MM.1S (cell line): ENCODE results near the gene COBLL1.

ENCODE experiments used
- DNase-seq: peaks from one replicate; pipeline ENCODE4 v3.0.0-alpha.2; 2015
- H2AFZ ChIP-seq: fragments of 300-600 bp; sonication (generic); 2 replicates; pipeline ENCODE4 v1.6.0; 2016; ENCODE audit warnings: antibody characterized with exemption, low read length
- H3F3A ChIP-seq: fragments of 300-600 bp; sonication (generic); 2 replicates; pipeline ENCODE4 v1.6.1; 2016; ENCODE audit warnings: mild to moderate bottlenecking, antibody characterized with exemption, low read length, moderate library complexity, mixed read lengths; ENCODE audit not compliant: insufficient read depth
- H3K27ac ChIP-seq: fragments of 300-600 bp; sonication (generic); 2 replicates; pipeline ENCODE4 v1.5.1; 2016; ENCODE audit warnings: mild to moderate bottlenecking, low read length
- H3K27me3 ChIP-seq: fragments of 300-600 bp; sonication (generic); replicated peaks from 2 replicates; pipeline ENCODE4 v1.6.0; 2016; ENCODE audit warnings: low read length; ENCODE audit not compliant: insufficient read depth
- H3K36me3 ChIP-seq: fragments of 300-600 bp; sonication (generic); replicated peaks from 2 replicates; pipeline ENCODE4 v1.6.1; 2016; ENCODE audit warnings: mild to moderate bottlenecking, low read length, mixed read lengths; ENCODE audit not compliant: insufficient read depth
- H3K4me1 ChIP-seq: fragments of 300-600 bp; sonication (generic); 2 replicates; pipeline ENCODE4 v1.6.1; 2016; ENCODE audit warnings: low read length, mixed read lengths
- H3K4me2 ChIP-seq: fragments of 300-600 bp; sonication (generic); 2 replicates; pipeline ENCODE4 v1.6.0; 2016; ENCODE audit warnings: low read depth, low read length
- H3K4me3 ChIP-seq: fragments of 300-600 bp; sonication (generic); 2 replicates; pipeline ENCODE4 v1.5.1; 2016; ENCODE audit warnings: low read length, mixed read lengths
- H3K79me2 ChIP-seq: fragments of 300-600 bp; sonication (generic); 2 replicates; pipeline ENCODE4 v1.6.1; 2016; ENCODE audit warnings: mixed run types, low read length, mixed read lengths
- H3K9ac ChIP-seq: fragments of 300-600 bp; sonication (generic); 2 replicates; pipeline ENCODE4 v1.6.1; 2016; ENCODE audit warnings: low read length, mixed read lengths
- H3K9me2 ChIP-seq: fragments of 300-600 bp; sonication (generic); replicated peaks from 2 replicates; pipeline ENCODE4 v1.6.1; 2016; ENCODE audit warnings: mild to moderate bottlenecking, low read length, mixed read lengths; ENCODE audit not compliant: insufficient read depth
- H3K9me3 ChIP-seq: fragments of 300-600 bp; sonication (generic); replicated peaks from 2 replicates; pipeline ENCODE4 v1.6.1; 2016; ENCODE audit warnings: mild to moderate bottlenecking, low read length, mixed read lengths; ENCODE audit not compliant: insufficient read depth
- H4K20me1 ChIP-seq: fragments of 300-600 bp; sonication (generic); 2 replicates; pipeline ENCODE4 v1.6.1; 2016; ENCODE audit warnings: mild to moderate bottlenecking, low read length, moderate library complexity, mixed read lengths; ENCODE audit not compliant: insufficient read depth
- EZH2 ChIP-seq: fragments of 300-600 bp; sonication (generic); optimal IDR thresholded peaks from 2 replicates; pipeline ENCODE3; 2017; ENCODE audit warnings: low read depth, mild to moderate bottlenecking, antibody characterized with exemption, low read length, mixed read lengths
- EZH2phosphoT487 ChIP-seq: fragments of 300-600 bp; sonication (generic); IDR thresholded peaks from 2 replicates; pipeline ENCODE4 v1.6.1; 2018; ENCODE audit warnings: antibody characterized with exemption, low read length
- TF ChIP-seq, protein P1 (sequence below): fragments of 300-600 bp; sonication (generic); IDR thresholded peaks from 2 replicates; pipeline ENCODE4 v1.5.1; 2016; ENCODE audit warnings: antibody characterized with exemption, low read length, mixed read lengths

Gene COBLL1

DNA sequence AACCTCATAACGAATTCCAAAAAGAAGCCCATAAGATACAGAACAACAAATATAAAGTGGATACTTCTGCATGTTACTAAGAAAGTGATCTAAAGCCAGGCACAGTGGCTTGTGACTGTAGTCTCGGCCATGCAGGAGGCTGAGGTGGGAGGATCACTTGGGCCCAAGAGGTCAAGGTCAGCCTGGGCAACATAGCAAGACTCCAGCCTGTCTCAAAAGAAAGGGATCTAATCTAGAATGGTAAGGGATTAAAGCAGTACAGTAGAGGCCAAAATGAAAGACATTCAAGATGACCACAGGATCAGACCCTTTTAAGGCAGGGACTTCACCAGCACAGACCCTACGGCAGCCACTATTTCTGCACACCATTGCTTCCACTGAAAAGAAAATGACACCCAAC is 3.8 kb downstream of the COBLL1 start:
- Histone ChIP-seq H3K36me3 (no peaks in the 10 kb centered on the region), H3K9ac (no peak overlapping the region), H3K9me2 (no peaks in the 10 kb centered on the region), H3K27me3 (no peaks in the 10 kb centered on the region), H3K79me2 (peaks cover 63% of the 10 kb centered on the region), H3K4me3 (no peak overlapping the region), H3K27ac (no peak overlapping the region), H3K9me3 (no peaks in the 10 kb centered on the region), H3K4me2 (no peak overlapping the region), H3K4me1 (peaks cover 16% of the 10 kb centered on the region), H4K20me1 (no peaks in the 10 kb centered on the region), H2AFZ (no peak overlapping the region), H3F3A (peaks cover 24% of the 10 kb centered on the region)
- no peak for TF ChIP-seq EZH2phosphoT487
- no peak for DNase-seq

DNA sequence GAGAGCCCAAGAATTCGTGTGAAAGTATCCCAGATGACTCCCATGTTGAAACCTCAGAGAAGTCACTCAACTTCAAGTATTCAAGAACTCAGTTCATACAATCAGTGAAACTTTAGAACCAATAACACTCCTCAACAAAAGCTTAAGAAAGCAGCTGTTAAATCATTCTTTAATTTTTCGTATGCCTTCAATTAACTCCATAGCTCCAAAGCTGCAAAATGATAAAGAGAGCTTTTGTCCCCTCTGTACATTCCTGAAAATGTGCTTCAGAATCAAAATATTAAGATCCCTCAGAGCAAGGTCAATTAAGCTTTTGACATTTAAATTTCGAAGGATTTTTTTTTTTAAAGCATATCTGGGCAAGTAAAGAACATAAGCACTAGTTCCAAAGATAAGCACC is 4.7 kb downstream of the COBLL1 start:
- Histone ChIP-seq H3K4me3 (no peak overlapping the region), H3K27me3 (no peaks in the 10 kb centered on the region), H3K9me2 (no peaks in the 10 kb centered on the region), H3K79me2 (peaks cover 72% of the 10 kb centered on the region), H3K4me2 (no peak overlapping the region), H4K20me1 (no peaks in the 10 kb centered on the region), H3K36me3 (no peaks in the 10 kb centered on the region), H3K9ac (no peak overlapping the region), H3K9me3 (no peaks in the 10 kb centered on the region), H3K4me1 (peaks cover 13% of the 10 kb centered on the region), H2AFZ (no peak overlapping the region), H3K27ac (no peak overlapping the region), H3F3A (peaks cover 16% of the 10 kb centered on the region; the same call in 1 of the 2 replicates)
- no peak for DNase-seq
- no peak for TF ChIP-seq EZH2
- no peak for TF ChIP-seq EZH2phosphoT487

DNA sequence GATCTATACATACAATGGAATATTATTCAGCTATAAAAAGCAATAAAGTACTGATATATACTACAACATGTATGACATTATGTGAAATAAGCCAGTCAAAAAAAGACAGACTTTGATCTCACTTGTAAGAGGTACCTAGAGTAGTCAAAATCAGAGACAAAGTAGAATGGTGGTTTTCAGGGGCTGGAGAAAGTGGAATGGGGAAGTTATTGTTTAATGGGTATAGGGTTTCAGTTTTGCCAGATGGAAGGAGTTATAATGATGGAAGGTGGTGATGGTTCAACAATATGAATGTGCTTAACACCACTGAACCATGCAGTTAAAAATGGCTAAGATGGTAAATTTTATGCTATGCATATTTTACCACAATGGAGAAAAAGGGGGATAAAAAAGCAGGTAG is 6.3 kb downstream of the COBLL1 start:
- Histone ChIP-seq H3K4me2 (no peak overlapping the region), H2AFZ (no peak overlapping the region), H3K79me2 (peaks cover 80% of the 10 kb centered on the region)

DNA sequence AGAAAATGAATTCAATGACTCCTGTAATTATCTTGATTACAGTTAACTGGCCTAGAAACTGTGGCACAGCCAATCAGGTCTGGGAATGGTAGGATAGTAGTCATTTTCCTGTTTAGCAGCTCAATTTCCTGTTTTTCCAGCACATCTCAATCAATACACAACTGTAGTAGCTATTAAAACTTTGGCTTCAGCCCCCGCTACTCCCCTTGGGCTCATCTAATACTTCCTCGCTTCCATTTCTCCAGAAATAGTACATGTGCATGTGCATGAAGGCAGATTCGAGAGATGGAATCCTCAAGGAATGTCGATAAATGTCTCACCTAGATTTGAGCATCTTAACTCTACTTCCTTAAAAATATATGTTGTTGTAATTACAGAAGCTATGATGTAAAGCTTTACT is 9.7 kb downstream of the COBLL1 start:
- H3K4me3 ChIP-seq = no peak overlapping the region
- no peak for DNase-seq
- H3F3A ChIP-seq = peaks cover under 1% of the 10 kb centered on the region; the same call in 1 of the 2 replicates
- TF ChIP-seq EZH2 = no peak
- TF ChIP-seq, protein P1, sequence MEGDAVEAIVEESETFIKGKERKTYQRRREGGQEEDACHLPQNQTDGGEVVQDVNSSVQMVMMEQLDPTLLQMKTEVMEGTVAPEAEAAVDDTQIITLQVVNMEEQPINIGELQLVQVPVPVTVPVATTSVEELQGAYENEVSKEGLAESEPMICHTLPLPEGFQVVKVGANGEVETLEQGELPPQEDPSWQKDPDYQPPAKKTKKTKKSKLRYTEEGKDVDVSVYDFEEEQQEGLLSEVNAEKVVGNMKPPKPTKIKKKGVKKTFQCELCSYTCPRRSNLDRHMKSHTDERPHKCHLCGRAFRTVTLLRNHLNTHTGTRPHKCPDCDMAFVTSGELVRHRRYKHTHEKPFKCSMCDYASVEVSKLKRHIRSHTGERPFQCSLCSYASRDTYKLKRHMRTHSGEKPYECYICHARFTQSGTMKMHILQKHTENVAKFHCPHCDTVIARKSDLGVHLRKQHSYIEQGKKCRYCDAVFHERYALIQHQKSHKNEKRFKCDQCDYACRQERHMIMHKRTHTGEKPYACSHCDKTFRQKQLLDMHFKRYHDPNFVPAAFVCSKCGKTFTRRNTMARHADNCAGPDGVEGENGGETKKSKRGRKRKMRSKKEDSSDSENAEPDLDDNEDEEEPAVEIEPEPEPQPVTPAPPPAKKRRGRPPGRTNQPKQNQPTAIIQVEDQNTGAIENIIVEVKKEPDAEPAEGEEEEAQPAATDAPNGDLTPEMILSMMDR = no peak
- TF ChIP-seq EZH2phosphoT487 = no peak
- H3K4me1 ChIP-seq = peaks cover 22% of the 10 kb centered on the region
- H3K79me2 ChIP-seq = peaks cover 76% of the 10 kb centered on the region
- H3K27me3 ChIP-seq = no peaks in the 10 kb centered on the region
- no peak overlapping the region for H2AFZ ChIP-seq
- H3K9ac ChIP-seq = no peak overlapping the region
- H3K9me3 ChIP-seq = no peaks in the 10 kb centered on the region
- no peak overlapping the region for H3K27ac ChIP-seq
- no peaks in the 10 kb centered on the region for H4K20me1 ChIP-seq
- H3K4me2 ChIP-seq = no peak overlapping the region
- no peaks in the 10 kb centered on the region for H3K9me2 ChIP-seq
- H3K36me3 ChIP-seq = no peaks in the 10 kb centered on the region

More for the DNA sequence above, 6.3 kb downstream of the COBLL1 start:
- H3F3A ChIP-seq = 0 out of 2 replicates have a peak, but pooled peaks cover 3% of the 10 kb centered on the region
- peaks cover 13% of the 10 kb centered on the region for H3K4me1 ChIP-seq
- TF ChIP-seq, protein P1 = no peak
- no peak for TF ChIP-seq EZH2phosphoT487
- no peak for TF ChIP-seq EZH2
- no peak overlapping the region for H3K27ac ChIP-seq
- no peak overlapping the region for H3K4me3 ChIP-seq
- H3K9me2 ChIP-seq = no peaks in the 10 kb centered on the region
- H4K20me1 ChIP-seq = no peaks in the 10 kb centered on the region
- DNase-seq = no peak
- no peaks in the 10 kb centered on the region for H3K27me3 ChIP-seq
- no peaks in the 10 kb centered on the region for H3K36me3 ChIP-seq
- H3K9ac ChIP-seq = no peak overlapping the region
- H3K9me3 ChIP-seq = no peaks in the 10 kb centered on the region
